ENCODE measurements around the gene NET1.

The NET1 gene

GRCh38 chr10:5506246-5506645, 93.9 kb downstream of the NET1 start:
- Histone ChIP-seq H3K9me3 (ENCODE audit: low read depth, low read length) (no peaks in the 10 kb centered on the region), H3K9ac (ENCODE audit: insufficient read length) (no peak overlapping the region), H3K4me3 (no peak overlapping the region), H3K27ac (no peak overlapping the region), H3K36me3 (ENCODE audit: insufficient read depth, low read length) (no peaks in the 10 kb centered on the region)
- TF ChIP-seq POLR2AphosphoS5 (IDR thresholded peaks at IDR 0.05; ENCODE audit: borderline replicate concordance, low read depth, low read length) (no peak), EZH2 (IDR thresholded peaks at IDR 0.05) (no peak), FOXP2 (optimal IDR thresholded peaks at IDR 0.05; ENCODE audit: control extremely low read depth, extremely low read length, insufficient read depth) (no peak)
- DNase-seq (ENCODE audit: low read depth, low spot score), result no peak

GRCh38 chr10:5506751-5507648, 94.6 kb downstream of the NET1 start:
- DNase-seq (ENCODE audit: low read depth, low spot score), result no peak
- TF ChIP-seq EZH2 (IDR thresholded peaks at IDR 0.05), result no peak
- no peak for TF ChIP-seq POLR2AphosphoS5 (IDR thresholded peaks at IDR 0.05; ENCODE audit: borderline replicate concordance, low read depth, low read length)
- TF ChIP-seq FOXP2 (optimal IDR thresholded peaks at IDR 0.05; ENCODE audit: control extremely low read depth, extremely low read length, insufficient read depth), result no peak
- H3K27ac ChIP-seq, result no peak overlapping the region
- no peak overlapping the region for H3K9ac ChIP-seq (ENCODE audit: insufficient read length)
- no peak overlapping the region for H3K4me3 ChIP-seq
- no peaks in the 10 kb centered on the region for H3K36me3 ChIP-seq (ENCODE audit: insufficient read depth, low read length)
- H3K9me3 ChIP-seq (ENCODE audit: low read depth, low read length), result no peaks in the 10 kb centered on the region

DNA sequence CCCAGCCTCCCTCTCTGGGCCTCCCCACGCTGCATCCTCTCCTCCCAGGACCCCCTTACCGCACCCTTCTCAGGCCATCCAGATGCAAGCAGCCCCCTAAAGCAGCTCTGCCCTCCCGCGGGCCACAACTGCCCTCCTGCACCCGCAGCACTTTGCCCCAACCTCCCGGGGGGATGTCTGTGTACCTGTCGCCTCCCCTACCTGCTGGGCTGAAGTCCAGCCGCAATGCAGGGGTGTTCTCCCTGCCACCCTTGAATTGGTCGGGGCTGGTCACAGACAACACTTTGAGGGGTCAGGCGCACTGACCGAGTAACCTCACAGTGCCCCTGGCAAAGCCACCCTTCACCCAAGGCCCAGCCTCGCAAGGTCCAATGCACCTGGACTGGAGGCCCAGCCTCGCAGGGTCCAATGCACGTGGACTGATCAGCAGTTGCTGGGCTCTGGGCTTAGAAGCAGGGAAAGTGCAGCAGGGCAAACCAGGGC, 95.3 kb downstream of the NET1 start:
- H3K9ac ChIP-seq (ENCODE audit: insufficient read length), result no peak overlapping the region
- TF ChIP-seq FOXP2 (optimal IDR thresholded peaks at IDR 0.05; ENCODE audit: control extremely low read depth, extremely low read length, insufficient read depth) (no peak), EZH2 (IDR thresholded peaks at IDR 0.05) (no peak), POLR2AphosphoS5 (IDR thresholded peaks at IDR 0.05; ENCODE audit: borderline replicate concordance, low read depth, low read length) (no peak)
- no peak overlapping the region for H3K27ac ChIP-seq

DNA sequence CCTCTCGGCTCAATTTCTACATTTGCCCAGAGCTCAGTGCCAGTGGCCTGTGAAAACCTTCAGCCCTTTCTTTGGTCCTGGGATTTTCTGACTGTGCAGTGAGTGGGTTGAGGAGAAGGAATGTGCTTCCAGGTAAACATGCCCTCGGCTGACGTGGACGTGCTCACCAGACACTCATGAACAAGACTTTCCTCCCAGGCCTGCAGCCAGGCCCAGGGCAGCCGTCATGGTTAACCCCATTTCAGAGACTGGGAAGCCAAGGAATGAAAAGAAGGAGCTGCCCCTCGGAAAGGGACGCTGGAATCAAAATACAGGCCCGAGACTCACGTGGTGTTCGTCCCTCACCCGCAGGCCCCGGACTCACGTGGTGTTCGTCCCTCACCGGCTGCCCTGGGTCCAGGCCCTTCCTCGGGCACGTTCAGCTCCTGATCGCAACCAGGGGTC, 95.8 kb downstream of the NET1 start:
- DNase-seq (ENCODE audit: low read depth, low spot score), result no peak
- no peaks in the 10 kb centered on the region for H3K9me3 ChIP-seq (ENCODE audit: low read depth, low read length)
- no peak overlapping the region for H3K27ac ChIP-seq
- H3K4me3 ChIP-seq, result no peak overlapping the region
- H3K9ac ChIP-seq (ENCODE audit: insufficient read length), result no peak overlapping the region
- TF ChIP-seq POLR2AphosphoS5 (IDR thresholded peaks at IDR 0.05; ENCODE audit: borderline replicate concordance, low read depth, low read length) (no peak), EZH2 (IDR thresholded peaks at IDR 0.05) (no peak), FOXP2 (optimal IDR thresholded peaks at IDR 0.05; ENCODE audit: control extremely low read depth, extremely low read length, insufficient read depth) (no peak)
- H3K36me3 ChIP-seq (ENCODE audit: insufficient read depth, low read length), result no peaks in the 10 kb centered on the region

More for the DNA sequence above, 95.3 kb downstream of the NET1 start:
- Histone ChIP-seq H3K9me3 (ENCODE audit: low read depth, low read length) (no peaks in the 10 kb centered on the region), H3K36me3 (ENCODE audit: insufficient read depth, low read length) (no peaks in the 10 kb centered on the region), H3K4me3 (no peak overlapping the region)
- no peak for DNase-seq (ENCODE audit: low read depth, low spot score)
